Right renal pelvis (tissue), 4 donors: Measurements from ENCODE around the gene TUBG2. TPM values are rescaled to one million over a fixed set of nuclear protein-coding genes. Genes with fewer than 3 reads are reported as not detected.
"Not testable (repeated sequence)": the region's sequence is repeated elsewhere in the genome, so short reads cannot be mapped to it uniquely, and the experiment has no call there.

ENCODE experiments used
- DNase-seq, 4 donors: peaks; one replicate each; pipeline ENCODE4 v3.0.0-alpha.2; 2013; ENCODE audit warnings: low read depth in 4 of 4, low spot score in 3 of 4, missing footprints in 1 of 4
- polyA plus RNA-seq, 4 donors: library from polyadenylated mRNA; unstranded; fragments of 120-200 nt; gene quantifications; one replicate each; pipeline ENCODE4 v1.2.1, GENCODE V29; 2013; ENCODE audit not compliant: insufficient read length in 4 of 4

TUBG2 gene
- 10 to 100 TPM; 21.6 to 28.1 (median 25.9) TPM for polyA plus RNA-seq

GRCh38 chr17:42659079-42659931 is at the start of gene TUBG2:
TSS of gene TUBG2 (plus strand) at chr17:42659284. CDS start at chr17:42659504, 220 bp downstream.
- DNase-seq: peak in 3 of 4 donors; percentile 85 to 89 (median 86)

GRCh38 chr17:42609814-42610801 is 49.0 kb upstream of the TUBG2 start:
- DNase-seq: not testable (repeated sequence)

- DNase-seq: no peak
Observed at GRCh38 chr17:42612013-42612412, 47.1 kb upstream of the TUBG2 start.

- DNase-seq: no peak
Observed at GRCh38 chr17:42613699-42614295, 45.3 kb upstream of the TUBG2 start.

GRCh38 chr17:42617956-42618431 is 41.1 kb upstream of the TUBG2 start:
- DNase-seq: no peak

- DNase-seq: no peak
Observed at GRCh38 chr17:42618442-42619150, 40.5 kb upstream of the TUBG2 start.

- DNase-seq: not testable (repeated sequence)
Observed at GRCh38 chr17:42621987-42622386, 37.1 kb upstream of the TUBG2 start.

GRCh38 chr17:42623271-42623670 is 35.8 kb upstream of the TUBG2 start:
- DNase-seq: no peak

GRCh38 chr17:42623732-42624596 is 35.1 kb upstream of the TUBG2 start:
- DNase-seq: no peak

GRCh38 chr17:42627032-42627764 is 31.9 kb upstream of the TUBG2 start:
- DNase-seq: not testable (repeated sequence)

GRCh38 chr17:42629411-42630009 is 29.6 kb upstream of the TUBG2 start:
- no peak for DNase-seq

GRCh38 chr17:42632949-42633444 is 26.1 kb upstream of the TUBG2 start:
- no peak for DNase-seq

GRCh38 chr17:42639525-42640113 is 19.5 kb upstream of the TUBG2 start:
- DNase-seq: no peak

- DNase-seq: no peak
Observed at GRCh38 chr17:42640121-42640520, 19.0 kb upstream of the TUBG2 start.

- DNase-seq: no peak
Observed at GRCh38 chr17:42642336-42642735, 16.7 kb upstream of the TUBG2 start.

- DNase-seq: no peak
Observed at GRCh38 chr17:42647778-42648177, 11.3 kb upstream of the TUBG2 start.

- DNase-seq: no peak
Observed at GRCh38 chr17:42651392-42651791, 7.7 kb upstream of the TUBG2 start.
